IMR-90 (cell line): Measurements from ENCODE around the gene TRIM13. TPM values are rescaled to one million over a fixed set of nuclear protein-coding genes. Genes with fewer than 3 reads are reported as not detected.

Experiments
- ATAC-seq: fragments of 200-7000 bp; cut with Tn5 transposase; 2 replicates; pipeline ENCODE4 v1.9.1; 2020; ENCODE audit warnings: low read depth, mild to moderate bottlenecking, moderate library complexity
- BruUV-seq: library from RNA; stranded (reverse); fragments of 400-500 nt; replicated peaks from 2 replicates; lab custom pipeline; 2021; lab: Mats Ljungman, UMichigan
- CTCF ChIA-PET: fragments of 300-600 bp; formaldehyde crosslinking; extraction: SDS; loops from one replicate; lab custom pipeline; 2021; ENCODE audit warnings: antibody characterized with exemption; lab: Yijun Ruan, JAX
- POLR2A ChIA-PET: fragments of 300-600 bp; sonication (Branson Sonifier 250); formaldehyde crosslinking; loops from one replicate; lab custom pipeline; 2022; ENCODE audit warnings: antibody characterized with exemption; ENCODE audit not compliant: unreplicated experiment; lab: Charles Lee
- DNase-seq: peaks from one replicate; pipeline ENCODE4 v3.0.0; 2013
- H2AFZ ChIP-seq: replicated peaks from 2 replicates; pipeline ENCODE3; 2013; ENCODE audit warnings: low read length, mild to moderate bottlenecking; ENCODE audit not compliant: poor library complexity
- H2AK5ac ChIP-seq: 2 replicates; pipeline ENCODE4 v1.6.1; 2013; ENCODE audit warnings: low read depth, low read length, inconsistent platforms
- H2AK9ac ChIP-seq: replicated peaks from 2 replicates; pipeline ENCODE3; 2013; ENCODE audit warnings: mild to moderate bottlenecking, low read depth, low read length, moderate library complexity; ENCODE audit not compliant: poor library complexity
- H2BK120ac ChIP-seq: 2 replicates; pipeline ENCODE4 v1.6.1; 2013; ENCODE audit warnings: low read depth, low read length, inconsistent platforms
- H2BK15ac ChIP-seq: 3 replicates; pipeline ENCODE4 v1.6.1; 2013; ENCODE audit warnings: low read depth, low read length, inconsistent platforms
- H2BK20ac ChIP-seq: 2 replicates; pipeline ENCODE4 v1.6.1; 2013; ENCODE audit warnings: low read depth, mild to moderate bottlenecking, inconsistent platforms, low read length, moderate library complexity
- H2BK5ac ChIP-seq: 2 replicates; pipeline ENCODE4 v1.6.1; 2013; ENCODE audit warnings: mild to moderate bottlenecking, low read depth, low read length, inconsistent platforms; ENCODE audit not compliant: poor library complexity, severe bottlenecking
- H3K14ac ChIP-seq: replicated peaks from 2 replicates; pipeline ENCODE4 v1.6.1; 2013; ENCODE audit warnings: low read depth, low read length, inconsistent platforms
- H3K18ac ChIP-seq: 2 replicates; pipeline ENCODE4 v1.6.1; 2013; ENCODE audit warnings: low read depth, low read length, control low read depth
- H3K23ac ChIP-seq: 2 replicates; pipeline ENCODE4 v1.6.1; 2013; ENCODE audit warnings: low read depth, low read length, inconsistent platforms
- H3K27ac ChIP-seq: 2 replicates; pipeline ENCODE4 v1.5.1; 2013; ENCODE audit warnings: mild to moderate bottlenecking, control low read depth, low read length; ENCODE audit not compliant: insufficient read depth
- H3K27me3 ChIP-seq: 2 replicates; pipeline ENCODE4 v1.6.1; 2013; ENCODE audit warnings: low read length; ENCODE audit not compliant: control insufficient read depth, insufficient read depth
- H3K36me3 ChIP-seq: 2 replicates; pipeline ENCODE4 v1.6.1; 2013; ENCODE audit warnings: low read length, mixed read lengths; ENCODE audit not compliant: control insufficient read depth, insufficient read depth
- H3K4ac ChIP-seq: 2 replicates; pipeline ENCODE4 v1.6.1; 2013; ENCODE audit warnings: low read depth, low read length, inconsistent platforms
- H3K4me1 ChIP-seq: 2 replicates; pipeline ENCODE4 v1.6.1; 2013; ENCODE audit warnings: low read length, mixed read lengths; ENCODE audit not compliant: control insufficient read depth, insufficient read depth
- H3K4me2 ChIP-seq: 2 replicates; pipeline ENCODE4 v1.6.1; 2013; ENCODE audit warnings: low read depth, mild to moderate bottlenecking, control low read depth, low read length, moderate library complexity
- H3K4me3 ChIP-seq: 2 replicates; pipeline ENCODE4 v1.5.1; 2013; ENCODE audit warnings: low read depth, mild to moderate bottlenecking, control low read depth, low read length, moderate library complexity; ENCODE audit not compliant: insufficient read depth
- H3K56ac ChIP-seq: 2 replicates; pipeline ENCODE4 v1.6.1; 2013; ENCODE audit warnings: low read length, inconsistent platforms; ENCODE audit not compliant: insufficient read depth; ENCODE audit errors: extremely low read depth
- H3K79me1 ChIP-seq, 2 experiments: 2 replicates each; pipeline ENCODE4 v1.6.1; 2013; ENCODE audit warnings: low read length in 2 of 2, inconsistent platforms in 1 of 2, low read depth in 1 of 2
- H3K9ac ChIP-seq: 2 replicates; pipeline ENCODE4 v1.6.1; 2013; ENCODE audit warnings: low read depth, low read length, control low read depth
- H3K9me1 ChIP-seq: 2 replicates; pipeline ENCODE4 v1.6.1; 2013; ENCODE audit warnings: low read length, inconsistent platforms; ENCODE audit not compliant: insufficient read depth
- H3K9me3 ChIP-seq: 2 replicates; pipeline ENCODE4 v1.6.1; 2013; ENCODE audit warnings: low read length; ENCODE audit not compliant: control insufficient read depth, insufficient read depth
- H4K20me1 ChIP-seq: 2 replicates; pipeline ENCODE4 v1.6.1; 2013; ENCODE audit warnings: low read length, inconsistent platforms; ENCODE audit not compliant: insufficient read depth
- H4K5ac ChIP-seq: 2 replicates; pipeline ENCODE4 v1.6.1; 2013; ENCODE audit warnings: mild to moderate bottlenecking, low read depth, low read length, control low read depth
- H4K8ac ChIP-seq, 2 experiments: 2 replicates each; pipeline ENCODE4 v1.6.1; 2013; ENCODE audit warnings: low read depth in 2 of 2, low read length in 2 of 2, control low read depth in 1 of 2, inconsistent platforms in 1 of 2
- H4K91ac ChIP-seq: 2 replicates; pipeline ENCODE4 v1.6.1; 2013; ENCODE audit warnings: low read depth, low read length, inconsistent platforms; ENCODE audit not compliant: insufficient read depth
- CEBPB ChIP-seq: IDR thresholded peaks from 2 replicates; pipeline ENCODE4 v1.6.1; 2012; ENCODE audit warnings: low read depth, low read length, improper control_type of control experiment
- MAZ ChIP-seq: IDR thresholded peaks from 2 replicates; pipeline ENCODE4 v1.6.1; 2012; ENCODE audit warnings: low read depth, mild to moderate bottlenecking, low read length, improper control_type of control experiment, moderate library complexity, borderline replicate concordance
- POLR2A ChIP-seq: IDR thresholded peaks from 2 replicates; pipeline ENCODE4 v1.6.1; 2012; ENCODE audit warnings: mild to moderate bottlenecking, low read depth, low read length
- RCOR1 ChIP-seq: IDR thresholded peaks from 2 replicates; pipeline ENCODE4 v1.6.1; 2012; ENCODE audit warnings: mild to moderate bottlenecking, low read length, improper control_type of control experiment; ENCODE audit not compliant: insufficient replicate concordance
- WGBS, 2 experiments: methylation state at CpG; one replicate each; pipeline versions ENCODE4 v1.1.5 to v1.1.7; 2013; ENCODE audit warnings: missing lambda C conversion rate in 2 of 2; ENCODE audit not compliant: insufficient read length in 1 of 2; ENCODE audit errors: extremely low coverage in 2 of 2; 5-methylcytosine and 5-hydroxymethylcytosine counted together
- dilution Hi-C: fragments of 300-500 bp; cut with HindIII; formaldehyde crosslinking; loops from one replicate; pipeline ENCODE4 v1.14.3; 2018; ENCODE audit warnings: low sequenced_read_pairs; ENCODE audit not compliant: unreplicated experiment
- in situ Hi-C: fragments of 300-500 bp; cut with MboI; formaldehyde crosslinking; loops from 3 replicates; pipeline ENCODE4 v1.14.3; 2019; ENCODE audit warnings: low sequenced_read_pairs, inconsistent platforms, mixed read lengths
- intact Hi-C: fragments of 100-400 bp; cut with micrococcal nuclease; formaldehyde crosslinking; loops from 2 replicates; pipeline ENCODE4 v1.10.0; 2022
- polyA plus RNA-seq, 3 experiments: library from polyadenylated mRNA; depleted of rRNA; stranded (reverse); fragments of >200 nt; gene quantifications; 2 replicates each; pipeline ENCODE4 v1.2.3, GENCODE V29; 2012; ENCODE audit warnings: low replicate concordance in 1 of 3
- total RNA-seq: library from RNA; depleted of rRNA; stranded (reverse); fragments of >200 nt; gene quantifications from 2 replicates; pipeline ENCODE4 v1.2.3, GENCODE V29; 2012

TRIM13 gene
- total and polyA plus RNA-seq, 2 of the 4 experiments (the other 2 are of a cell fraction): 12.0 to 20.1 TPM

DNA sequence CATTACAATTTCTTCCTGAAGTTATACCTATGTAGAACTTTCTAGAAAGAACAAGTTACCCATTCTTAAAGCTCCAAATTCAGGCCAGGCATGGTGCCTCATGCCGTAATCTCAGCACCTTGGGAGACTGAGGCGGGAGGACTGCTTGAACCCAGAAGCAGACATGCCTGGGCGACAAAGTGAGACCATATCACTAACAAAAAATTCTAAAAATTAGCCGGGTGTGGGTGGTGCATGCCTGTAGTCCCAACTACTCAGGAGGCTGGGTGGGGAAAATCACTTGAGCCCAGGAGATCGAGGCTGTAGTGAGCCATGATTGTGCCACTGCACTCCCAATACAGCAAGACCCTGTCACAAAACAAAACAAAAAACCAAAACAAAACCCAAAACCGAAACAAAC, 41.4 kb downstream of the TRIM13 start:
- dilution Hi-C loops: no loop called here
- no CpG with 5 or more reads among the region's 6 CpGs for WGBS, 2 experiments
- intact Hi-C loops: no loop called here
- Histone ChIP-seq H3K18ac (no peak overlapping the region), H3K9me3 (no peaks in the 10 kb centered on the region), H3K4ac (no peak overlapping the region), H3K9ac (no peak overlapping the region), H2AFZ (no peak overlapping the region), H2AK5ac (no peak overlapping the region), H2BK15ac (no peak overlapping the region), H3K56ac (no peak overlapping the region), H3K14ac (no peak overlapping the region), H3K4me2 (no peak overlapping the region), H2BK20ac (no peak overlapping the region), H3K23ac (no peak overlapping the region), H4K8ac (no peak overlapping the region), H3K4me1 (peaks cover 2% of the 10 kb centered on the region; the same call in 1 of the 2 replicates), H3K79me1 (peaks cover 3 to 30% of the 10 kb centered on the region in 2 experiments; a peak in 3 of 4 replicates), H4K91ac (no peak overlapping the region), H2BK120ac (no peak overlapping the region), H4K20me1 (no peaks in the 10 kb centered on the region), H4K5ac (no peak overlapping the region), H2BK5ac (no peak overlapping the region), H3K9me1 (no peaks in the 10 kb centered on the region), H3K36me3 (peaks cover 7% of the 10 kb centered on the region), H3K27me3 (no peaks in the 10 kb centered on the region), H3K27ac (no peak overlapping the region), H2AK9ac (no peak overlapping the region), H3K4me3 (no peak overlapping the region)
- ATAC-seq (no peak), DNase-seq (no peak)
- no peak for TF ChIP-seq POLR2A
- TF ChIP-seq MAZ: no peak
- no peak for TF ChIP-seq CEBPB
- TF ChIP-seq RCOR1: no peak
- POLR2A ChIA-PET: no interaction called here
- CTCF ChIA-PET: interaction anchor here (0.6 kb wide), 1 partner anchor 10 kb away, joined by 5 read pairs; no protein-coding TSS in a partner anchor
- in situ Hi-C loops: no loop called here
- BruUV-seq: no TSS peak
